ENCODE results near the gene GALNS.

GALNS gene

GRCh38 chr16:88798772-88799455 lies 57.8 kb downstream of the GALNS start:
- POLR2A ChIA-PET, result interaction anchor here (0.6 to 1.0 kb wide), 2 partner anchors 12 to 29 kb away, joined by 3 read pairs; no protein-coding TSS in a partner anchor
- CTCF ChIA-PET, result interaction anchor here (0.8 to 3.3 kb wide), 7 partner anchors 12 to 368 kb away, joined by 3 to 20 read pairs (median 4); no protein-coding TSS in a partner anchor
- no peak overlapping the region for H3K4me3 ChIP-seq (ENCODE audit: low read depth, low read length)
- TF ChIP-seq CTCF (IDR thresholded peaks at IDR 0.05; ENCODE audit: insufficient read depth, low read length, missing control alignments), result no peak
- DNase-seq (ENCODE audit: low read depth, low spot score), result no peak

DNA sequence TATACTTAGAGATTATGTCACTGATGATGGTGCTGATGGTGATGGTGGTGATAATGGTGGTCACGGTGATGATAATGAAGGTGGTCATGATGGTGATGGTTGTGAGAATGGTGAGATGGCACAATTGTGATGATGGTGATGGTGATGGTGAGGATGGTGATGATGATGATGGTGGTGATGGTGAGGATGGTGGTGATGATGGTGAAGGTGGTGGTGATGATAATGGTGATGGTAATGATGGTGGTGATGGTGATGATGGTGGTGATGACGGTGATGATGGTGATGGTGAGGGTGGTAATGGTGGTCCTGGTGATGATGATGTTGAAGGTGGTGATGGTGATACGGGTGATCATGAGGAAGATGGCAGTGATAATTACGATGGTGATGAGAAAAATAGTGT lies 58.7 kb downstream of the GALNS start:
- DNase-seq (ENCODE audit: low read depth, low spot score), result no peak
- POLR2A ChIA-PET, result no interaction called here
- no peak for TF ChIP-seq CTCF (IDR thresholded peaks at IDR 0.05; ENCODE audit: insufficient read depth, low read length, missing control alignments)
- H3K4me3 ChIP-seq (ENCODE audit: low read depth, low read length), result no peak overlapping the region
- CTCF ChIA-PET, result interaction anchor here (2.7 kb wide), 1 partner anchor 61 kb away, joined by 8 read pairs; no protein-coding TSS in a partner anchor

DNA sequence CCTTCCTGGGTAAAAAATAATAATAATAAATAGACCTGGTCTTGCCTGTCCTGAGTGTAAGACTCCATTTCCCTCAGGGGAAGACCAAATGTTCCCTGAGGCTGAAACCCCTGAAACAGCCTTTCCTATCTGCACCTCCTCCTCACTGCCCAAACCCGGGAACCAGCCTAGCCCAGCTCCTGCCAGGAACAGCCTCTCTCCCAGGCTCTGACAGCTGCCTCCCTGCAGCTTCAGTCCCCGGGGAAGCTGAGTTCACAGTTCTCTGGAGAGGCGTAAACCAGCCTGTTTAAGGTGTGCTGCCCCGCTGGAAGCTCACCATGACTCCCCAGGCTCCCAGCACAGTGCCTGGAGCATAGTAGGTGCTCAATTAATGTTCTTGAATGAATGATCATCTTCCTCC lies 60.5 kb downstream of the GALNS start:
- DNase-seq (ENCODE audit: low read depth, low spot score), result no peak
- TF ChIP-seq CTCF (IDR thresholded peaks at IDR 0.05; ENCODE audit: insufficient read depth, low read length, missing control alignments), result no peak
- ChIA-PET POLR2A (interaction anchor here (0.6 kb wide), 1 partner anchor 14 kb away, joined by 3 read pairs; no protein-coding TSS in a partner anchor), CTCF (interaction anchor here (1.2 to 2.7 kb wide), 5 partner anchors 9 to 62 kb away, joined by 3 to 8 read pairs (median 4); partner anchors contain the start of gene PIEZO1)
- H3K4me3 ChIP-seq (ENCODE audit: low read depth, low read length), result no peak overlapping the region

GRCh38 chr16:88793251-88793954 lies 63.3 kb downstream of the GALNS start:
- H3K4me3 ChIP-seq (ENCODE audit: low read depth, low read length), result no peak overlapping the region
- POLR2A ChIA-PET, result interaction anchor here (0.6 to 1.1 kb wide), 2 partner anchors 13 to 131 kb away, joined by 3 read pairs; partner anchors contain the start of gene MVD

DNA sequence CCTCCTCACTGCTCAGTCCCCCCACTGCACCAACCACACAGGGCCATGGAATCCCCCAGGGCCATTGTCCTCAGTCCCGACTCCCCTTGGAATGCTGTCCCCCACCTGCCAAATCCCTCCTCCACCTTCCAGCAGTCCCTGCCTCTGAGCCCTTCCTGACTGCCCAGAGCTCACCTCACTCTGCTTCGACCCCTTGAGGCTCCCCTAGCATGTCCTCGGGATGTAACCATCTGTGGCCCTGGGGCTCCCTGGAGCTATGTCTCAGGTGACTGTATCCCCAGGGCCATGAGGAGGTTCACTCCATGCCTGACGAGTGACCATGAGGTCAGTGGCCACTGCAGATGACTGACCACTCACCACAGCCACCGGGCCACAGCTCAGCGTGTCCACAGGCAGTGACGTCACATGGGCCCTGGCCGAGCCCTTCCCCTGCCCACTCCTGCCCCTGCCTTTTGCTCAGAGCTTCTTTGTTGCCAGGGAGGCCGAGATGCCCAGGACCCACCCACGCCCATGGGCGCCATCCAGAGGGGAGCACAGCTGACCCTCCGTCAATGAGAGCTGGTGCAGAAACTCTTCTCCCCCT lies 64.0 kb downstream of the GALNS start:
- H3K4me3 ChIP-seq (ENCODE audit: low read depth, low read length), result no peak overlapping the region
- CTCF ChIA-PET, result no interaction called here
- no peak for TF ChIP-seq CTCF (IDR thresholded peaks at IDR 0.05; ENCODE audit: insufficient read depth, low read length, missing control alignments)
- POLR2A ChIA-PET, result interaction anchor here (0.6 to 1.1 kb wide), 2 partner anchors 12 to 130 kb away, joined by 3 read pairs; partner anchors contain the start of gene MVD
- no peak for DNase-seq (ENCODE audit: low read depth, low spot score)

More at GRCh38 chr16:88793251-88793954, 63.3 kb downstream of the GALNS start:
- DNase-seq (ENCODE audit: low read depth, low spot score), result no peak
- TF ChIP-seq CTCF (IDR thresholded peaks at IDR 0.05; ENCODE audit: insufficient read depth, low read length, missing control alignments), result no peak
- CTCF ChIA-PET, result no interaction called here
